PC-3 (cell line): ENCODE data around the gene PCMT1. TPM values are rescaled to one million over a fixed set of nuclear protein-coding genes. Genes with fewer than 3 reads are reported as not detected.
"Not testable (repeated sequence)": the region's sequence is repeated elsewhere in the genome, so short reads cannot be mapped to it uniquely, and the experiment has no call there.

Experiments
- ATAC-seq: fragments of 200-7000 bp; cut with Tn5 transposase; 2 replicates; pipeline ENCODE4 v1.9.1; 2020; ENCODE audit warnings: mild to moderate bottlenecking, moderate library complexity
- BruUV-seq: library from RNA; stranded (reverse); fragments of 400-500 nt; replicated peaks from 2 replicates; lab custom pipeline; 2021; lab: Mats Ljungman, UMichigan
- CTCF ChIA-PET: fragments of 300-600 bp; sonication (Branson Sonifier 250); formaldehyde crosslinking; loops from one replicate; lab custom pipeline; 2022; ENCODE audit warnings: antibody characterized with exemption; lab: Charles Lee
- POLR2A ChIA-PET: fragments of 300-600 bp; sonication (Branson Sonifier 250); formaldehyde crosslinking; loops from one replicate; lab custom pipeline; 2022; ENCODE audit warnings: antibody characterized with exemption; ENCODE audit not compliant: unreplicated experiment; lab: Charles Lee
- DNase-seq: peaks from one replicate; pipeline ENCODE4 v3.0.0-alpha.2; 2015
- H2AFZ ChIP-seq: fragments of 300-600 bp; sonication (generic); 2 replicates; pipeline ENCODE4 v1.6.0; 2016; ENCODE audit warnings: antibody characterized with exemption, low read length
- H3F3A ChIP-seq: fragments of 300-600 bp; sonication (generic); one replicate; pipeline ENCODE4 v1.6.0; 2017; ENCODE audit warnings: antibody characterized with exemption, low read length, control low read depth, mild to moderate bottlenecking; ENCODE audit not compliant: unreplicated experiment
- H3K27ac ChIP-seq: fragments of 300-600 bp; sonication (generic); 2 replicates; pipeline ENCODE4 v1.5.1; 2016; ENCODE audit warnings: mild to moderate bottlenecking, low read length
- H3K27me3 ChIP-seq: fragments of 300-600 bp; sonication (generic); 2 replicates; pipeline ENCODE4 v1.6.1; 2016; ENCODE audit warnings: low read length, mixed read lengths
- H3K36me3 ChIP-seq: fragments of 300-600 bp; sonication (generic); 2 replicates; pipeline ENCODE4 v1.6.1; 2016; ENCODE audit warnings: low read depth, mixed run types, low read length, mixed read lengths
- H3K4me1 ChIP-seq: fragments of 300-600 bp; sonication (generic); 2 replicates; pipeline ENCODE4 v1.5.1; 2016; ENCODE audit warnings: low read length; ENCODE audit not compliant: insufficient read depth
- H3K4me2 ChIP-seq: fragments of 300-600 bp; sonication (generic); 2 replicates; pipeline ENCODE4 v1.6.0; 2016; ENCODE audit warnings: low read length
- H3K4me3 ChIP-seq: fragments of 300-600 bp; sonication (generic); 2 replicates; pipeline ENCODE4 v1.5.1; 2016; ENCODE audit warnings: mild to moderate bottlenecking, low read length, mixed read lengths
- H3K79me2 ChIP-seq: fragments of 300-600 bp; sonication (generic); 2 replicates; pipeline ENCODE4 v1.6.1; 2017; ENCODE audit warnings: low read length, mixed read lengths
- H3K9ac ChIP-seq: fragments of 300-600 bp; sonication (generic); 2 replicates; pipeline ENCODE4 v1.6.0; 2016; ENCODE audit warnings: mild to moderate bottlenecking, low read length
- H3K9me2 ChIP-seq: fragments of 300-600 bp; sonication (generic); replicated peaks from 2 replicates; pipeline ENCODE4 v1.6.1; 2016; ENCODE audit warnings: mixed run types, low read length, mixed read lengths
- H3K9me3 ChIP-seq: fragments of 300-600 bp; sonication (generic); 2 replicates; pipeline ENCODE4 v1.6.1; 2016; ENCODE audit warnings: low read length, mixed read lengths
- H4K20me1 ChIP-seq: fragments of 300-600 bp; sonication (generic); 2 replicates; pipeline ENCODE4 v1.6.1; 2016; ENCODE audit warnings: low read length, mixed read lengths
- CTCF ChIP-seq: fragments of 300-600 bp; sonication (generic); conservative IDR thresholded peaks from 2 replicates; pipeline ENCODE4 v1.5.1; 2017; ENCODE audit warnings: antibody characterized with exemption, low read depth, mild to moderate bottlenecking, low read length
- EZH2 ChIP-seq: fragments of 300-600 bp; sonication (generic); IDR thresholded peaks from one replicate; pipeline ENCODE4 v1.6.1; 2017; ENCODE audit warnings: antibody characterized with exemption, mild to moderate bottlenecking, low read length; ENCODE audit not compliant: unreplicated experiment
- EZH2phosphoT487 ChIP-seq: fragments of 300-600 bp; sonication (generic); IDR thresholded peaks from 2 replicates; pipeline ENCODE4 v1.6.1; 2018; ENCODE audit warnings: mild to moderate bottlenecking, antibody characterized with exemption, low read length, borderline replicate concordance
- intact Hi-C: fragments of 100-400 bp; cut with micrococcal nuclease; formaldehyde crosslinking; loops from 2 replicates; pipeline ENCODE4 v1.9.0; 2023
- total RNA-seq: library from RNA; depleted of rRNA; stranded (reverse); fragments of >200 nt; gene quantifications from 2 replicates; pipeline ENCODE4 v1.2.3, GENCODE V29; 2014

PCMT1 gene
- total RNA-seq, 1 experiment from 2014 or later = 122 TPM

GRCh38 chr6:149729824-149730223, 19.7 kb upstream of the PCMT1 start:
- no peaks in the 10 kb centered on the region for H4K20me1 ChIP-seq
- H3K27me3 ChIP-seq = no peaks in the 10 kb centered on the region
- BruUV-seq = no TSS peak
- no peaks in the 10 kb centered on the region for H3K79me2 ChIP-seq
- ATAC-seq (no peak), DNase-seq (no peak)
- H3K36me3 ChIP-seq = peaks cover 18% of the 10 kb centered on the region; the same call in 1 of the 2 replicates
- no peak overlapping the region for H2AFZ ChIP-seq
- H3K4me3 ChIP-seq = no peak overlapping the region
- ChIA-PET POLR2A (no interaction called here), CTCF (no interaction called here)
- no peak for TF ChIP-seq CTCF
- no peak for TF ChIP-seq EZH2
- TF ChIP-seq EZH2phosphoT487 = no peak
- H3K9me2 ChIP-seq = no peaks in the 10 kb centered on the region
- H3K4me2 ChIP-seq = no peak overlapping the region
- no peaks in the 10 kb centered on the region for H3K4me1 ChIP-seq
- H3K9ac ChIP-seq = no peak overlapping the region
- H3K27ac ChIP-seq = no peak overlapping the region
- no peaks in the 10 kb centered on the region for H3K9me3 ChIP-seq
- intact Hi-C loops = loop anchor here (10.0 kb wide), 2 partner anchors 95 to 285 kb away; no protein-coding TSS in a partner anchor
- no peaks in the 10 kb centered on the region for H3F3A ChIP-seq

- CTCF ChIA-PET = no interaction called here
- DNase-seq = no peak
- Histone ChIP-seq H3K9ac (no peak overlapping the region), H3K4me1 (no peaks in the 10 kb centered on the region), H3K9me2 (no peaks in the 10 kb centered on the region), H3K9me3 (no peaks in the 10 kb centered on the region), H2AFZ (no peak overlapping the region), H4K20me1 (no peaks in the 10 kb centered on the region), H3K4me3 (no peak overlapping the region), H3K79me2 (no peaks in the 10 kb centered on the region), H3K36me3 (peaks cover 21% of the 10 kb centered on the region; the same call in 1 of the 2 replicates), H3F3A (no peaks in the 10 kb centered on the region), H3K4me2 (no peak overlapping the region), H3K27ac (no peak overlapping the region), H3K27me3 (no peaks in the 10 kb centered on the region)
- POLR2A ChIA-PET = no interaction called here
- ATAC-seq = no peak
- TF ChIP-seq CTCF (no peak), EZH2 (no peak), EZH2phosphoT487 (no peak)
- intact Hi-C loops = no loop called here
- no TSS peak for BruUV-seq
These were observed 16.3 kb upstream of the PCMT1 start for GRCh38 chr6:149733089-149733720.

DNA sequence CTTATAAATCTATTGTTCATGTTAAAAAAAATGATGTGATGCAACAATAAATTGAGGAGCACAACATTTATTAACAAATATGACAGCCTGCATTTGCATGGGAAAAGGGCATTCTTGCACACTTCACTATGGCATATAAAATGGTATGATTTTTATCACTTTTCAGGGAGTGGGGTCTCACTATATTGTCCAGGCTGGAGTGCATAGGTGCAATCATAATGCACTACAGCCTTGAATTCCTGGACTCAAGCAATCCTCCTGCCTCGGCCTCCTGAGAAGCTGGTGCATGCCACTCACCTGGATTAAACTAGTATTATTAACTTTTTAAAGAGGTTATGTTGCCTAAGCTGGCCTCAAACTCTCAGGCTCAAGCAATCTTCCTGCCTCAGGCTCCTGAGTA, 14.6 kb upstream of the PCMT1 start:
- no peaks in the 10 kb centered on the region for H3F3A ChIP-seq
- DNase-seq (no peak), ATAC-seq (no peak)
- H3K4me2 ChIP-seq = no peak overlapping the region
- POLR2A ChIA-PET = no interaction called here
- no peak overlapping the region for H3K4me3 ChIP-seq
- no peaks in the 10 kb centered on the region for H4K20me1 ChIP-seq
- no peak overlapping the region for H3K9ac ChIP-seq
- no peaks in the 10 kb centered on the region for H3K9me2 ChIP-seq
- CTCF ChIA-PET = interaction anchor here (0.7 kb wide), 1 partner anchor 118 kb away, joined by 6 read pairs; no protein-coding TSS in a partner anchor
- H3K36me3 ChIP-seq = peaks cover 13% of the 10 kb centered on the region; the same call in 1 of the 2 replicates
- H3K27me3 ChIP-seq = no peaks in the 10 kb centered on the region
- no peaks in the 10 kb centered on the region for H3K4me1 ChIP-seq
- no peak overlapping the region for H3K27ac ChIP-seq
- no peak overlapping the region for H2AFZ ChIP-seq
- no peaks in the 10 kb centered on the region for H3K79me2 ChIP-seq
- intact Hi-C loops = no loop called here
- no peak for TF ChIP-seq EZH2phosphoT487
- no peak for TF ChIP-seq CTCF
- no peak for TF ChIP-seq EZH2
- BruUV-seq = no TSS peak
- H3K9me3 ChIP-seq = no peaks in the 10 kb centered on the region

DNA sequence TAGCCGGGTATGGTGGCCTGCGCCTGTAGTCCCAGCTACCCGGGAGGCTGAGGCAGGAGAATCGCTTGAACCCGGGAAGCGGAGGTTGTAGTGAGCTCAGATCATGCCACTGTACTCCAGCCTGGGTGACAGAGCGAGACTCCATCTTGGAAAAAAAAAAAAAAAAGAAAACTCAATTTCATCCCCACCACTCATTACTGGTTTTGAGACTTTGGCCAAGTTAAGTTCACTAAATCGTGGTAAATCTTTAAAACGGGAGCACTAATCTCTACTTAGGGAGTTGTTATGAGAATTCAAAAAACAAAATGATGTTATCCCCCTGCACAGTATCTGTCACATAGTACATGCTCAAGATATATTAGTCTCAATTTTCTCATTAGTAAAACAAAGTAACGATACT, 4.3 kb upstream of the PCMT1 start:
- H3K27me3 ChIP-seq, H3K4me1 ChIP-seq, ATAC-seq, H2AFZ ChIP-seq, H3F3A ChIP-seq, CTCF ChIA-PET, H3K9me2 ChIP-seq, intact Hi-C loops, H3K27ac ChIP-seq, POLR2A ChIA-PET, DNase-seq, H3K9me3 ChIP-seq, H3K36me3 ChIP-seq, H4K20me1 ChIP-seq, BruUV-seq: not testable (repeated sequence)
- Histone ChIP-seq H3K79me2 (peaks cover 27% of the 10 kb centered on the region), H3K9ac (peak overlapping the region; percentile 94), H3K4me2 (peak overlapping the region; percentile 97), H3K4me3 (peak overlapping the region; percentile 98)
